DMS153 treated with DMSO at 0.1 percent for 48 hours (cell line): ENCODE measurements around the gene BTBD16.

Experiments used
- DNase-seq: peaks from one replicate; lab custom pipeline; 2025; ENCODE audit not compliant: unreplicated experiment; lab: John Stamatoyannopoulos, UW

The BTBD16 gene

DNA sequence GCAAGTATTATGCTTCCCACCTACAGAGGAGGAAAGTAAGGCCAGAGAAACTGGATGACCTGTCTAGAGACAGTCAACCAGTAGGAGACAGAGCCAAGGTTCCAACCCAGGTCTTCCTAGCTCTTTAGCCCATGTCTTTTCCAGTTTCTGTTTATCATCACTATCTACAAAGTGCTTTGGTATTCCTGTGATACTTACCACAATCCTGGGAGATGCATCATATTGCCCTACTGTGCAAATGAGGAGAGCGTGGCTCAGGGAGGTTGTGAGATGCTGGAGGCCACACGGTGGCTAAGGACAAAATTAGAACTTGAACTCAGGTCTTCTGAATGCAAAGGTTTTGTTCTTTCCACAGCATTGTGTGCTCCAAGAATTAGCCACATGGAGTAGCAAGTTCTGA is 92.2 kb downstream of the BTBD16 start:
- no peak for DNase-seq

DNA sequence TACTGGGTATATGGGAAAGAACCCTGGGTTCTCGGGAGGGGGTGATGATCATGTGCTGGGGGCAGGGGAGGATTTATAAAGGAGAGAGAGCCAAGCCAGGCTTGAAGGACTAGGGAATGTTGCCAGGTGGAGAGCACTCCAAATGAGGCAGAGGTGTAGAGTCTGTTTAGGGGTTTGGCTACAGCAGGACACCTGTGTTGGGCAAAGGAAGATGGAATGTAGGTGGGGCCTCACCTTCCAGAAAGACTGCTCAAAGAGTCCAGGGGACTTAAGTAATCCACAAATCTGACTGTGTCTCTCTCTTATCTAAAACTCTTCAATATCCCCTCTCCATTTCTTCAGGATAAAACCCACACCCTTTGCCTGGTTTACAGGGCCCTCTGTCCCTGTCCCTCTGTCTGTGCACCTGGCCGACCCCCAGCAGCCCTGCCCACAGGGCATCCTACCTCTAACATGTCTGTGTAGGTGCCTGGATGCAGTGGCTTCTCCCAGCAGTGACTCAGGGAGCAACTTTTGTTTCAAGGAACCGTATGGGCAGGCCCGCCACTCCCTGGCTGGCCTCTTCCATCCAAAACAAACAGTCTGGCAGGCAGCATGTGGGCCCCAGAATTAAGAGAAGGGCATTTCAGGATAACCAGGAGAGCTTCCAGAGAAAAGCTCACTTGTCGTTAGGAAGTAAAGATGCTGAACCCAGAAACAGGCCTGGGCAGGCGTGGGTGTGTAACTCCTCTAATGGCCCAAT is 92.8 kb downstream of the BTBD16 start:
- no peak for DNase-seq

DNA sequence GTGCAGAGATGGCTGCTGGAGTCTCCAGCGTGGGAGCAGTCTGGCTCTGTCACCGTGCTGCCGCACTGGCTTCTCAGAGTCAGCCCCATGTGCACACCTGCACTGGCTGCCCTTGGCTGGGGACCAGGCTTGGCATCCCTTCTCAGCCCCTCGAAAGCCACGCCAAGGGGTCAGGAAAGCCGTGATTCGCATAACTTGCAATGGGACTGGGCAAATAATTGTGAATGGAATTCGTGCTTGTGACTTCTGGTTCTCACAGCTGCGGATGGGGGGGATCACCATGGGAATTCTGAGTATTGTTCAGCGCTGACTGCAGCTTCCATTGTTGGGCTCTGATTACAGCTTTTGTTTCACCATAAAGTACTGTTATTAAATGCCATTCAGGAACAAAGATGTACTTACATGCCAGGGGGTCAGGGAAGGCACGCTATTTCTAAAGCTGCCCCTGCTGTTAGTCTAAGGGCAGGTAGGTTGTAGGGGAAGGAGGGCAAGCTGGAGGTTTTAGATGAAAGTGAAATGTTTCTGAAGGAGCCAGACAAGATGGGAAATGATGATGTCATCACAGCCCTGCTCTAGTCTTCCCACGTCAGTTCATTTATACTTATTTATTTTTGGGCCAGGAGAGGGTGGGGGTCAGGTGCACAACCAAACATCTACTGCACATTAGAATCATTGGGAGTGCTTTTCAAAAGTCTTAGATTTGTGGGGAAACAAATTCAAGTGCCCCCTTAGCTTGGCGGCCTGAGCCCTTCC is 97.6 kb downstream of the BTBD16 start:
- no peak for DNase-seq

DNA sequence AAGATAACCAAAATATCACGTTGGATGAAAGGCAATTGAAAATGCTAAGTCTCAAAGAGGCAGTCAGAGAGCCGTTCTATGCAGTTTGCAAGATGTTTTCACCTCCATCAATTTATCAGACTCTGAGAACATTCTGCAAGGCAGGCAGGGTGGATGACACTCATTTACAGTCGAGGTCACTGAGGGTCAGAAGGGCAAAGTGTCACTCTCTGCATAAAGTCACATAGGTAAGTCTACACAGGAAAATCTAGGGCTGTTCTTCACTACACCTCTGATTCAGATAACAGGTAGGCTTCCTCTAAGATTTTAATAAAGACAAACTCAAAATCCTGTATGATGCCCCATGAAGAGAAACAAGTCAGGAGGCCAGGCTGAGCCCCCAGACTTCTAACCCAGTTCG is 102.0 kb downstream of the BTBD16 start:
- no peak for DNase-seq

DNA sequence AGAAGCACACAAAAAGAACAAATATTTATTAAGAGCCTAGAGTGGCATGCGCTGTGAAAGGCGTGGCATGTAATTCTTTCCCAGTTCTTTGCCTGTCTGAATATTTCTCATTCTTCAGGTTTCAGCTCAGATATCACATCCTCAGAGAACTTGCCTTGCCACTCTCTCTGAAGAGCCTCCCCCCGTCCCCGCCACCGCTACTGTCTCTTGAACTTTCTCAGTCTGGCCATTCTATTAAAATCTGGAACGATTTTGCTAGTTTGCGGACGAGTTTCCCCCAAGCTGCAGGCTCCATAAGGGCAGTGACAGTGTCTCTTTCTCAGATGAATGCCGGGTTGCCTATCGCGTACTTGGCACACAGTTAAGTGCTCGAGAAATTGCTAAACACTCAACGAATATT is 102.6 kb downstream of the BTBD16 start:
- DNase-seq: no peak

GRCh38 chr10:122374237-122374858 is 103.3 kb downstream of the BTBD16 start, which contains the start of gene PLEKHA1:
Gene PLEKHA1, plus strand, starts transcription at chr10:122374708. Its CDS starts 18,493 bp downstream, at chr10:122393201.
- peak; percentile 93 for DNase-seq

DNA sequence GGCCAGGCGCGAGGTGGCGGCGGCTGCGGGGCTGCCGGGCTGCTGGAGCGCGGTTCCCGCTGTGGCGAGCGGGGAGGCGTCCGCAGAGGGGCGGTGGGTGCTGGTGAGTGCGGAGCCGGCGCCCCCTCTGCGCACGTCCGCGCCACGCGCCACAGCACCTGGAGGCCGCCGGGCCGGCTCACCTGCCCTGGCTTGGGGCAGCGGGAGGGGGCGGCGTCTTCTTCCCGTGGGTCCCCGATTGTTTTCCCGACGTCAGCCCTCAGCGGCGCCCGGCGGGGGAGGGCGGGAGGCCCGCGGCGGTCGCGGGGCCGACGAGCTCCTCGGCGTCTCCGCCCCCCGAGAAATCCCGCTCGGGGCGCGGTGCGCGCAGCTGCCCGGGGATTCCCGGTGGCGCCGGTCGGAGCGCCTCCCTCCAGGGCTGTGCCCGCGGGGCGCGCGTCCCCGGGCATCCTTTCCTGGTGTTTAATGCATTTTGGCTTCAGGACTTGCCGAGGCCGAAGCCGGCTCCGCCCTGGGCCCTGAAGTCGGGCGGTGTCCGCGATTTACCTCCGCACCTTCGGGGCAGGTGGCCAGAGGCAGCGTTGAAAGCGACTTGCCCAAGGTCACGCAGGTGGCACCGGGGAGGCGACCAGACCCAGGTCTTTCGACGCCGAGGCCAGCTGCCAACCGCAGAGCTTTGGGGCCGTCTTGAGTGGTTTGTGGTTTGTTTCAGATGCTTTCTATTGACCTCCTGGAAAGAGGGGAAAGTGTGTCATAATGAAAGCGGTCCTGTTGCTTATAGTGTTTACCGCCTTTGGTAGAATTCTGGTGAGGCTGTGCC is 104.0 kb downstream of the BTBD16 start:
- peak; percentile 62 for DNase-seq

GRCh38 chr10:122375679-122376160 is 104.6 kb downstream of the BTBD16 start:
- no peak for DNase-seq

GRCh38 chr10:122376364-122376961 is 105.4 kb downstream of the BTBD16 start:
- DNase-seq: no peak

GRCh38 chr10:122379041-122379440 is 107.9 kb downstream of the BTBD16 start:
- no peak for DNase-seq

- DNase-seq: no peak
Measured at GRCh38 chr10:122379537-122379936, 108.4 kb downstream of the BTBD16 start.

DNA sequence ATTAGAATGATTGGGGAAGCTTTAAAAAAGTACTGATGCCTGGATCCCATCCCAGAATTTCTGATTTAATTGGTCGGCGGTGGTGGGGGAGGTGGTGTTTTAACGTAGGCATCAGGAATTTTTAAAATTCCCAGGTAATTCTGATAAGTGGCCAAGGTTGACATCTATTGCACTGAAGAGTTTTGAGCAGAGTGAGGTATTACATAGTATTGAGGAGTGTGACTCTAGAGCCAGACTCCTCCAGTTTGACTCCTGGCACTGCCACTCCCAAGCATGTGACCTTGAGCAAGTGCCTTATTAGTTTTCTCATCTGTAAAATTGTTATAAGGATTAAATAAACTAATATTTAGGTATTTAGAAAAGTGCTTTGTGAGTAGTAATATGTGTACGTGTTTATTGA is 109.6 kb downstream of the BTBD16 start:
- no peak for DNase-seq

DNA sequence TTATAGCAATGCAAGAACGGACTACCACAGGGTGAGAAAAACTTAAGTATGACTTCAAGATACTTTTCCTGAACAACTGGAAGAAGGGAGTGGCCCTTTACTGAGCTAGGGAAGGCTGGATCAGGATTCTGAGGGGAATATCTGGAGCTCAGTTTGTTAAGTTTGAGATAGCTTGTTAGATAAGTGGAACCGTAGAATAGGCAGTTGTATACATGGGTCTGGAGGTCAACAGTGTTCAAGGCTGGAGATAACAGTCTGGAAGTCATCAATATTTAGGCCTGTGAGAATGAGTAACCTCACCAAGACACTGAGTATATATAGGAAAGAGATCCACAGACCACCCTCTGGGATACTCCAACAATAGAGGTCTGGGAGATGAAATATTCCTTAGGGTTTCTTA is 110.6 kb downstream of the BTBD16 start:
- DNase-seq: no peak

DNA sequence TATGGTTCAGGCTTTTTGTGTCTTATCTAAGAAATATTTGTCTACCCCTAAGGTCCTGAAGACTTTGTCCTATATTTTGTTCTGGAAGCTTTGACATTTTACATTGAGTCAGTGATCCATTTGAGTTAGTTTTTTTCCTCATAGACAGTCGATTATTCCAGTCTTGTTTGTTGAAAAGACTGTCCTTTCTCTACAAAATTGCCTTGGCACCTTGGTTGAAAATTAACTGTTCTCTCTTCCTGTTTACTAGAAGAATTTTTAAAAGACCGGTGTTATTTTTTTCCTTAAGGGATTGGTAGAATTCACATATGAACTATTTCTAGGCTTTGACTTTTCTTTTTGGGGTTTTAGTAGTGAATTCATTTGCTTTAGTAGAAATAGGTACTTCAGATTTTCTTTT is 115.4 kb downstream of the BTBD16 start:
- no peak for DNase-seq

DNA sequence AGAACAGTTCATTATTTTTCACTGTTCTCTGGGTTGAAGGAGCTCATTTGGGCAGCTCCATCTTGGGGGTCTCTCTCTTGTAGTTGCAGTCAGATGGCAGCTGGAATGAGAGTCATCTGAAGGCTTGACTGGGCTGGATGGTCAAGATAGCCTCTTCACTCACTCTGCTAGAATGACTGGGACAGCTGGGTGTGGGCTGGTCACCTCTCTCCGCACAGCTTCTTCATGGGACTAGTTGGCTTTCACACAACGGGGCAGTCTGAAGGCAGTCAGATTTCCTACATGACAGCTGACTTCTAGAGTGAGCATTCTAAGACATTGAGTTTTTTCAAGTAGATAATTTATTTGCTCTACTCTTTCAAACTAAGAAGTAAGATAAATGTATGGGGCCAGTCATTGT is 116.5 kb downstream of the BTBD16 start:
- DNase-seq: no peak
